Fibroblast of mammary gland (primary cell): ENCODE data around the gene DNPEP.
A peak's percentile ranks its signal among the peaks of the same experiment; 100 is the strongest.

Source experiments
- DNase-seq: peaks from one replicate; pipeline ENCODE4 v3.0.0-alpha.2; 2010; ENCODE audit warnings: low read depth
- H3K4me3 ChIP-seq: 2 replicates; pipeline ENCODE4 v1.5.1; 2011; ENCODE audit warnings: low read depth, mild to moderate bottlenecking, low read length, moderate library complexity; ENCODE audit not compliant: control insufficient read depth
- CTCF ChIP-seq: conservative IDR thresholded peaks from 2 replicates; pipeline ENCODE4 v1.5.1; 2011; ENCODE audit warnings: low read depth, low read length, inconsistent platforms; ENCODE audit not compliant: control insufficient read depth, insufficient read depth

The DNPEP gene

GRCh38 chr2:219433666-219434467 lies 46.2 kb upstream of the DNPEP start:
- DNase-seq = peak; percentile 71
- H3K4me3 ChIP-seq = no peak overlapping the region
- peak; percentile 47 for TF ChIP-seq CTCF

- peak; percentile 29 for DNase-seq
- TF ChIP-seq CTCF = no peak
- no peak overlapping the region for H3K4me3 ChIP-seq
These were observed 43.2 kb upstream of the DNPEP start for GRCh38 chr2:219430633-219431615.

- no peak for TF ChIP-seq CTCF
- DNase-seq = no peak
- H3K4me3 ChIP-seq = no peak overlapping the region
These were observed 42.4 kb upstream of the DNPEP start for GRCh38 chr2:219429958-219430606.

GRCh38 chr2:219428469-219428868 lies 40.8 kb upstream of the DNPEP start:
- H3K4me3 ChIP-seq = no peak overlapping the region
- no peak for TF ChIP-seq CTCF
- DNase-seq = no peak

- no peak overlapping the region for H3K4me3 ChIP-seq
- no peak for TF ChIP-seq CTCF
- DNase-seq = no peak
These were observed 38.9 kb upstream of the DNPEP start for GRCh38 chr2:219426534-219427136.

GRCh38 chr2:219426068-219426443 lies 38.3 kb upstream of the DNPEP start:
- no peak for TF ChIP-seq CTCF
- DNase-seq = no peak
- no peak overlapping the region for H3K4me3 ChIP-seq
